ENCODE data around the gene ACVR1.

DNA sequence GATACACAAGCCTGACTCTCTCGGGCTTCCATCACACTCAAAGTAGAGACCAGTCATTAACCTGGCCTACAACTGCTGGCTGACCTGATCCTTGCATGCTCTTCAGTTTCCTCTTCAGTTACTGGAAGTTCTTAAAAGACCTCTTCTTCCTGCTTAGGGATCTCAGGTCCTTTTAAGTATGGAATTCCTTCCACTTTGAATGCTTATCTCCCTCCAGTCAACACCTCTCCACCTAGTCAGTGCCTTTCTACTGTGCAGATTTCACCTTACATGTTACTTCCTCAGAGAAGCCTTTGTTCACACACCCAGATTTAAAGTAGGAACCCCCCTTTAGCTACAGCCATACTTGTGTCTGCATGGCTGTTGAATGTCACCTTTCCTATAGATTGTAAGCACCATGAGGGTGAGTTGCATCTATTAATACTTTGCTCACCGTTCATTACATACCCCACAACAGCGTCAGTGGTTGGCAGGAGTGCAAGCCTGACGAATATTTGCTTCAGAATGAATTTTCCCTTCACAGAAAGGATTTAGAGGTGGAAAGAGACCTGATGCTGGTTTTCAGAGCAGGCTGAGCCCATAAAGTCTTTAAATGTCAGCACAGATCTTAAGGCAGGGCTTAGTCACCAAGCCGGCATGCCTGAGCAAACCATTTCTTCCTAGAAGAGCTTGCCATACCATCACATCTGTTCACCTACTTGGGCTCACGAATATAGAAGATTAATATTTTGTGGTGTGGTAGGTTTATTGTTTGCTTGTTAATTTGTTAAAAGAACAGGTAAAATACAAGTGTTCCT is 90.1 kb downstream of the ACVR1 start:
- TF ChIP-seq CTCF (conservative IDR thresholded peaks at IDR 0.05 in 1 of 2, IDR thresholded peaks at IDR 0.05 in 1 of 2; ENCODE audit: low read depth in 1 of 2, low read length in 2 of 2), result no peak
- TF ChIP-seq EZH2 (IDR thresholded peaks at IDR 0.05; ENCODE audit: low read length, missing control alignments), result no peak
